Activated T-helper 1 cell treated with anti-CD3 and anti-CD28 coated beads, Interleukin-2, amount 50 U/mL, for 16 hours (primary cell): ENCODE measurements around the gene JAK2.
"Not testable (repeated sequence)": the region's sequence is repeated elsewhere in the genome, so short reads cannot be mapped to it uniquely, and the experiment has no call there.

ENCODE experiments used
- DNase-seq, 2 donors: peaks; one replicate each; pipeline ENCODE4 v3.0.0-alpha.2; 2020; ENCODE audit warnings: low read depth in 1 of 2, low spot score in 1 of 2

The JAK2 gene

DNA sequence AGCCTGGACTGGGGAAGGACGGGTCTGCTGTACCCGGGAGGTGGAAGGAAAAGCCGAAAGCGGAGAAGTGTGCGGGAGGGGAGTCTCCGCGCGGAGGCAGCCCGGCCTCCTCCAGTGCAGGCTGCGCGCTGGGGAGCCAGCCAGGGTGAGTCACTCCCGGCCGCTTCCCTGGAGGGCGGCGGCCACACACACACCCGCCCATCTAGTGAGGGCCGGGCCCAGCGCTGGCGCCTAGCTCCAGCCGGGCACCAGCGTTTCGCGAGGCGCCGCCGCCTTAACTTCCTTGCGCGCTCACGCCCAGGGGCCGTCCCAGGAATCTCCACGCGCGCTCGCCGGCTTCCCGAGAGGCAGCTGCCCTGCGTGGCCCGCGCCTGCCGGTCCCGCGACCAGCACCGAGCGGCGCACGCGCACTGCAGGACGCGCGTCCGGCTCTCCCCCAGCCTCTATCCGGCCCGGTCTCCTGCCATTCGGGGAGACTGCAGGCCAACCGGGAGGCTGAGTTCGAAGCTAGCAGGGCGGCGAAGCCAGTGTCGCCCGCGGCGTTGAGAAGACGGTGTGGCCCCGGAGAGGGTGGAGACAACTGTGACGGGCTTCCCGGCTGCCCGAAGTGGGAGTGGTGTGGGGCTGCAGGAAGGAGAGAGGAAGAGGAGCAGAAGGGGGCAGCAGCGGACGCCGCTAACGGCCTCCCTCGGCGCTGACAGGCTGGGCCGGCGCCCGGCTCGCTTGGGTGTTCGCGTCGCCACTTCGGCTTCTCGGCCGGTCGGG is at the start of gene JAK2:
TSS of gene JAK2 (plus strand) at position 652 of the 765 bp plus-strand sequence. CDS start 36,716 bp downstream, outside the sequence.
- peak; percentile 47 to 68 for DNase-seq

DNA sequence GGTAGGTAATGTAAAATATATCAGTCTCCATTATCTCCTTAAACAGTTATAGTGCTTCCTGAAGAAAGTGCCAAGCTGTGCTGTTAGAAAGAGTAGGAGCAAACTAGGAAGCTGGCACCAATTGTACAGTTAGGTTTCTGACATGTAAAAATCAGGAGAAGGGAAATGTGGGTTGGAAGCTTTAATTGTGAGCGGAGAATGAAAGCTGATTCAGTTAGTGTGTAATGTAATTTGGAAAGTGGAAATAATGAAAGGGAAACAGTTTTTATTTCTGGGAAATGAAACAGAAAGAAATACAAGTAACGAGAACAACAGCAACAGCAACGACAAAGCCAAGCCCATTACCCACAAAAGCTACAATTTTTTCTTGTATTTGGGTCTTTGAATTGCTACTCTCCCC is 48.8 kb upstream of the JAK2 start:
- DNase-seq, result no peak

GRCh38 chr9:4936823-4937222 is 48.2 kb upstream of the JAK2 start:
- DNase-seq, result no peak

GRCh38 chr9:4937446-4937845 is 47.6 kb upstream of the JAK2 start:
- no peak for DNase-seq

DNA sequence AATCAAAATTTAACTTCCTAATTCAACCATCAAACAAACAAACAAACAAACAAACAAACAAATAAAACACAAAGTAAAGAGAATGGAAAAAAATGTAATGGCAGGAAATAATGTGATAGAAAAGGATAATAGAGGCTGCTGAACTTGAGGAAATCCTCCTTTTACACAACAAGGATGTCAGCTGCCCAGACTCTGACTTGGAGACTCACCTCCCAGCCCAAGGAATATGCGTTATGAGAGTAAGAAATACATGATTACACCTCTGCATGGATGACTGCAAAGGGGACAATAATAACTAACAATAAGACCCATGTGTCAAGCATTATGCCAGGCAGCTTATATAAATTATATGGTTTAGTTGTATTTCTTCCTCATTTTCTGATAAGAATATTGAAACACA is 46.6 kb upstream of the JAK2 start:
- DNase-seq, result no peak

DNA sequence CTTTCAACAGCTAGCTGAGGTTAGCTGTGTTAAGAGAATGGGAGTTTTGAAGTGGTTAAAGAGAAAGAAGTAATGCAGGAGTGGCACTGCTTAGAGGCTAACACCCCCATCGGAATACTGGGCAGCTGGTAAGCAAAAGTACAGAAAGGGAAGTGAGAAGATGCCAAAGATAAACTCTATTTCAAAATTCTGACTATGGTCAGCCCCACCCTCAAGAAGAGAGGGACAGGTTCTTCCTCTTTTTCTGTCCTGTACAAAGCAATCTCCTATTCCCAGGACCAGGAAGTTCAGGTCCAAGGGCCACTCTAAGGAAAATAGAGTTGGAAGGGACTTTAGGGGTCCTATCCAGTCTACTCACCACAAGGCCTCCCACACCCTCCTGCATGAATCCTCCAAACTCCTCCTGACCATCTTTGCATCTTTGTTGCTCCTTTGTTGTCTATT is 45.9 kb upstream of the JAK2 start:
- DNase-seq, result no peak

DNA sequence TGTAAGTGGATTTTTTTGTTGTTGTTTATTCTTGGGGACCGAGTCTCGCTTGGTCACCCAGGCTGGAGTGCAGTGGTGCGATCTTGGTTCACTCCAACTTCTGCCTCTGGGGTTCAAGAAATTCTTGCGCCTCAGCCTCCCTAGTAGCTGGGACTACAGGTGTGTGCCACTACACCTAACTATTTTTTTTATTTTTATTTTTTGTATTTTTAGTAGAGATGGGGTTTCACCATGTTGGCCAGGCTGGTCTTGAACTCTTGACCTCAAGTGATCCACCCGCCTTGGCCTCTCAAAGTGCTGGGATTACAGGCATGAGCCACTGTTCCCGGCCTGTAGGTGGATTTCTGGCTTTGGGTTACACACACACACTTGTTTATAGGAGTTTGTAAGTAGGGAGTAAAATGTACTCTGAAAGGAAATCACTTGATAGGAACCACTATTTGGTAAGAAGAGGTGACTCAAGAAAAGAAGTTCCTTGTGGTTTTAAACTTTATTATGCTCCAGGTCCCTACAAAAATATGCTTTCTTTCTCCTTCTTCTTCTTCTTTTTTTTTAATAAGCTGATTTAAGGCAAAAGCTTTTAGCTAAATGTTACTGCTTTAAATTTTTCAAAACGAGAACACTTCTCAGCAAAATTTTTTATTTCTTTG is 42.9 kb upstream of the JAK2 start:
- DNase-seq, result not testable (repeated sequence)

DNA sequence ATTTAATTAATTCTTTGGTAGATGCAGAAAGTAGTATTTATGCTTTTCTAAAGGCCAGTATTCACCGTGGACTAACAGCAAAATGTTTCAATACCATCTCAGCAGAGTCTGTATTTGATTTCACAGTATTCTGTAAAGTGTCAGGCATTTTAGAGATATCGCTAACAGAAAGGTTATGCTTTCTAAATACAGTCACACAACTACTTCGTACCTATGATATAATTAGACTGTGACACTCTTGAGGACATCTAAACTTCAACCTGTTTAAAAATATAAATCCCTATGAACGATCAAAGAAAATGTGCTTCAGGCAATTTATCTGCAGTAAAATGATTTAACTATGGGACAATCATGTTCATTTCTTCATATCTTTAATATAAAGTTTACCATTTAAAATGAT is 41.7 kb upstream of the JAK2 start:
- no peak for DNase-seq

DNA sequence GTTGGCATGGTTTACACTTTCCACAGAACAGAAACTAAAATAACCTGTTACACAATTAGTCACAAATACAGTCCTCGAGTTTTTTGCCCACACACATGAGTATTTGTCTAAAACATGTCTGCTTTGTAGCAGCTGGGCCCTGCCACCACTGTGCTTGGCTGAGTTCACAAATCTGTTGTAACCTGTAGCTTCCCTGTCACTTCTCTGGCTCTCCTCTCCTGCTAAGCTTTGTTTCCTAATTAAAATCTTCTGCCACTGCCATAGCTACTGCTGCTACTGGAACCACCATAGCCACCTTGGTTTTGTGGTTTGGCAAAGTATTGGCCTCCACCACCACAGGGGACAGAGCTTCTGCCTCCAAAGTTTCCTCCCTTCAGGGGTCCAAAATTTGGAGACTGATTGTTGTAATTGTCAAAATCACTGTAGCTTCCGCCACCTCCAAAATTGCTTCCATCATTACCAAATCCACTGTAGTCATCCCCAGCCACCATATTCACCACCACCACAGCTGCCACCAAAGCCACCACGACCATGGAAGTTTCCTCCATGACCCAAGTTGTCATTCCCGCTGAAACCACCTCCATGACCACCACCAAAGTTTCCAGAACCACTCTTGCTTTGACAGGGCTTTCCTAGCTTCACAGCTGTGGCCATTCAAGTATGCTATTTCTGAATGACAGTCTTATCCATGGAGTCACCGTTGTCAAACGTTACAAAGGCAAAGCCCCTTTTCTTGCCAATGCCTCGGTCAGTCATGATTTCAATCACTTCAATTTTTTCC is 40.5 kb upstream of the JAK2 start:
- not testable (repeated sequence) for DNase-seq

DNA sequence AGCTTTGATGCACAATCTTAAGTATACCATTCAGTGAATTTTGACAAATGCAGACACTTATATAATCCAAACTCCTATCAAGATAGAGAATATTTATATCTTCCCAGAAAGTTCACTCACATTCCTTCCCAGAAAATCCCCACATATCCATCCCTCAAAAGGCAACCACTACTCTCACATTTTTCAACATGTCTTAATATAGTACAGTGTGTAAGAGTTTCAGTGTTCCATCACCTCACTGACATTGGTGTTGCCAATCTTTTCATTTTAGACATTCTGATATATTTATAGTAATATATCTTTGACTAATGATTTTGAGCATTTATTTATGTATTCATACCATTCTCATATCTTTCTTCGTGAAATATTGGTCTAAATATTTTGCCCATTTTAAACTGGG is 38.1 kb upstream of the JAK2 start:
- DNase-seq, result no peak

DNA sequence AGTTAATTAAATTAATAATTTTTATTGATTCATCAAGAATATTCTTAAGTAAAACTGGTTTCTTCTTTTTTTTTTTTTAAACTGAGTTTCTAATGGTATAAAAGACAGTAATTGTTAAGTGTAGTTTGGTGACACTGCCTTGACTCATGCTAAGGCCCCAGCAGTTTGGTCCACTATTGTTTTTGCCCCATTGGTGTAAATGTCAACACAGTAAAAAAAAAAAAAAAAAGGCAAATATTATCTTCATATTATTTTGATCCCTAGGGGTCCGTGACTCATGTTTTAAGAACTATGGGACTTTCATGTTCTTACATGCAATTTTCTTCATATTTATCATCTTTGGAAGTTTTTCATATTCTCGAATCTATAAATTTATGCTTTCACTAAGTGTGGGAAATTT is 29.2 kb upstream of the JAK2 start:
- no peak for DNase-seq

GRCh38 chr9:4959031-4959430 is 26.0 kb upstream of the JAK2 start:
- no peak for DNase-seq

DNA sequence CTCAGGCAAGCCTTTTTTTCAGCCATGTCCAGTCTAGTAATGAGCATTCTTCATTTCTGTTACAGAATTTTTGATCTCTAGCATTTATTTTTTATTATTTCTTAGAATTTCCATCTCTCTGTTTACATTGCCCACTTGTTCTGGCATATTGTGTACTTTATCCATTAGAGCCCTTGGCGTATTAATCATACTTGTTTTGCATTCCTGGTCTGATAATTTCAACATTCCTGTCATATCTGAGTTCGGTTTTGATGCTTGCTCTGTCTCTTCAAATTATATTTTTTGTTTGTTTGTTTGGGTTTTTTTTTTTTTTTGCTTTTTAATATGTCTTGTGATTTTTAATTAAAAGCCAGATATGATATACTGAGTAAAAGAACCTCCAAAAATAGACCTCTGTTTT is 23.0 kb upstream of the JAK2 start:
- no peak for DNase-seq

- no peak for DNase-seq
Measured at GRCh38 chr9:4964540-4964939, 20.5 kb upstream of the JAK2 start.

DNA sequence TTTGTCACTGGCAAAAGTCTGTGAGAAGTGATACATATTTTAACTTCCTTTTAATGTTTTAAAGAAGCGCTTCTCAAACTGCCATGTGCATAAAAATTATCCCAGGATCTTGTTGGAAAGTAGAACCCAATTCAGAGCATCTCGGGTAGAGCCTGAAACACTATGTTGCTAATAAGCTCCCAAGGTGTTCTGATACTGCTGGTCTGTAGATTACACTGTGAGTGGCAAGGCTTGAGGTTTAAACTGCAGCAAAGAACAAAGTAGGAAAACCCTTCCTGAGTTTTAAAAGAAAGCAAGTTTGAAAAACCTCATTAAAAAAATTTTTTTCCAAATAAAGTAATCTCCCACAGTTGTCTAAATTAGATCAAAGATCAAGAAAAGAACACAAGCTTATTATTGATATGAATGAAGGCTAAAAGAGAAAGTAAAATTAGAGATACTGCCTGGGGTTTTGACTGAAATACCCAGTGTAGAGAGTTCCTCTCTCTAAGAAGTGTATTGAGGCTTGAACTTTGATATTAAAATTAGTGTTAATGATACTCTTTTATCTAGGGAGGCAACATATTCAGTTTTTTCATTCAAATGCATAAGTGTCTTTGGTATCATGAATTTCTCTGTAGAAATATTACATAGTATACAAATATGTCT is 19.8 kb upstream of the JAK2 start:
- no peak for DNase-seq

DNA sequence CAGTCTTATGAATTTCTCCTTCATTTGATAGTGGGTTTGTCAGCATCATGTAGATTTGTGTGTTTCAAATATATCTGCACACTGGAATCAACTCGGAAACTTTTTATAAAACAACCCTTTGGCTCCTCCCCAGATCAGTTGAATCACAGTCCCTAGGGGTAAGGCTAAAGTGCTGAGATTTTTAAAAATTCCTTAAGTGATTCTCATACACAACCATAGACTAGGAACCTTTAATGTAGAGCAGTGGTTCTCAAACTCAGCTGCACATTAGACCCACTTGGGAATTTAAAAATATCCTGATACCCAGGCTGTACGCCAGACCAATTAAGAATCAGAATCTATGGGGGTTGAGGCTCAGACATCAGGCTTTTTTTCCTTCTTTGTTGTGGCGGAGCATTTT is 17.5 kb upstream of the JAK2 start:
- no peak for DNase-seq

DNA sequence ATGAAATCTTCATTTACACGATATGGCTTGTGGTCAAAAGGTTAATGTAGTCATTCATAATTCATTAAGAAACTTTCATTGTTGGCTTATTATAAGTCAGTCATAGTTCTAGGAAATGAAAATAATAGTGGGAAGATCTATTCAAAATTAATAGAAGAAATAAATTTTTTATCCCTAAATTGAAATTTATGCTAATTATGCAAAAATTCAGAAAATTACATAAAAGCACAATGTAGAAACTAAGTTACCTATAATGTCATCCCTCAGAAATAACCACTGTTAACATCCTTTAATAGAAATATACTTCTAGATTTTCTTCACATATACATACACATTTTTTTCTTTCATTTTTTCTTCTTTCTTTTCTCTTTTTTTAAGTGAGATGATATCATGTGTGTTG is 15.9 kb upstream of the JAK2 start:
- DNase-seq, result no peak

- peak in 1 of 2 donors; percentile 38 for DNase-seq
Measured at GRCh38 chr9:4970970-4971641, 14.0 kb upstream of the JAK2 start.

GRCh38 chr9:4973246-4973645 is 11.8 kb upstream of the JAK2 start:
- DNase-seq, result no peak

- no peak for DNase-seq
Measured at GRCh38 chr9:4973902-4974301, 11.2 kb upstream of the JAK2 start.

DNA sequence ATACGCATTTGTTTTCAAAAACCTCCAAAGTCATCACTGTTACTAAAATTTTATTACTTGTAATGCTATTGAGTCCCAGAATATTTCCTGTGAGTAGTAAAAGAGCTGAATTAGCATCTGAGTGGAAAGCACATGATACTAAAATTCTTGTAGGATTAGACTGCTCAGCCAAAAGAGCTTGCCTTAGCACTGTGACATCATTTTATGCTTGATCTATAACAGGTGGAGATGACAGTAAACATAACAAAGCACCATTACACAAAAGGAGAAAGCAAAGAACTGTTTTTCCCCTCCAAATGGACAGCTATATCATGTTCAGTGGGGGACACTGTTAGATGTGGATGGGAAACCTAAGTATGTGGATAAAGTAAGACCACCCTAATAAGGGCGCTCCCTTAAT is 5.8 kb upstream of the JAK2 start:
- no peak for DNase-seq
